GM18951 (cell line): ENCODE data around the gene CELSR2.
A peak's percentile ranks its signal among the peaks of the same experiment; 100 is the strongest.

Source experiments
- POLR2A ChIP-seq: IDR thresholded peaks from 4 replicates; pipeline ENCODE4 v1.6.1; 2011; ENCODE audit warnings: mild to moderate bottlenecking; ENCODE audit not compliant: insufficient read length, insufficient read depth; ENCODE audit errors: extremely low read depth
- in situ Hi-C: fragments of 300-500 bp; cut with MboI; formaldehyde crosslinking; loops from one replicate; pipeline ENCODE4 v1.12.0; 2022; ENCODE audit warnings: low sequenced_read_pairs, mixed read lengths, inconsistent platforms; ENCODE audit not compliant: unreplicated experiment

Gene CELSR2

GRCh38 chr1:109274533-109275476 is 25.5 kb downstream of the CELSR2 start:
- no peak for TF ChIP-seq POLR2A
- in situ Hi-C loops: no loop called here

- TF ChIP-seq POLR2A: no peak
- in situ Hi-C loops: no loop called here
Observed at GRCh38 chr1:109275706-109276345, 26.5 kb downstream of the CELSR2 start.

GRCh38 chr1:109277434-109278204 is 28.3 kb downstream of the CELSR2 start:
- TF ChIP-seq POLR2A: no peak
- in situ Hi-C loops: no loop called here

GRCh38 chr1:109279615-109280278 is 30.4 kb downstream of the CELSR2 start:
- TF ChIP-seq POLR2A: no peak
- in situ Hi-C loops: no loop called here

- no peak for TF ChIP-seq POLR2A
- in situ Hi-C loops: no loop called here
Observed at GRCh38 chr1:109280862-109281261, 31.5 kb downstream of the CELSR2 start.

GRCh38 chr1:109281680-109282496 is 32.5 kb downstream of the CELSR2 start:
- TF ChIP-seq POLR2A: no peak
- in situ Hi-C loops: no loop called here

- TF ChIP-seq POLR2A: no peak
Observed at GRCh38 chr1:109282497-109282951, 33.2 kb downstream of the CELSR2 start.

GRCh38 chr1:109282952-109283747 is 33.8 kb downstream of the CELSR2 start, which contains the start of gene PSRC1:
Gene PSRC1, minus strand, starts transcription at chr1:109283145.
- in situ Hi-C loops: no loop called here
- peak; percentile 83 for TF ChIP-seq POLR2A

More at GRCh38 chr1:109282497-109282951, 33.2 kb downstream of the CELSR2 start:
- in situ Hi-C loops: no loop called here

- TF ChIP-seq POLR2A: no peak
- in situ Hi-C loops: no loop called here
Observed at GRCh38 chr1:109283748-109284600, 34.6 kb downstream of the CELSR2 start.

GRCh38 chr1:109286762-109287161 is 37.4 kb downstream of the CELSR2 start:
- in situ Hi-C loops: loop anchor here (5.0 kb wide), 1 partner anchor 116 kb away; no protein-coding TSS in a partner anchor
